ENCODE measurements around the gene ACTR3.

ACTR3 gene

DNA sequence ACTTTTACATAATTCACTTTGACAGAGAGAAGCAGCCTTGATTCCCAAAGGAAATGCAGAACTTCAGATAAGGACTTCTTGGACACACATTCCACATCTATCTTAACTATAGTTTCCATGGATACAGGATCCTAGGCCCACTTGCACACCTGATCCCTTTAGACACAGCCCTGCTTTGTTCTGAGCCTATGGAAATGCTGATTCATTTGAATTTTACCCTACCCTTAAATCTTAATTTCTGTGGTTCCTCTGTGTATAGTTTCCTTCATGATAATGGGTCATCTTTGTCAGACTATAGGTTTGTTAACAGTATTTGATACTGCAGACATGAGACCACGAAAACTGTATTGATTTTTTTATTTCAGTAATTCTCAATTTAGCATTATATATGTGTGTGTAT is 77.4 kb downstream of the ACTR3 start:
- no peak for DNase-seq

DNA sequence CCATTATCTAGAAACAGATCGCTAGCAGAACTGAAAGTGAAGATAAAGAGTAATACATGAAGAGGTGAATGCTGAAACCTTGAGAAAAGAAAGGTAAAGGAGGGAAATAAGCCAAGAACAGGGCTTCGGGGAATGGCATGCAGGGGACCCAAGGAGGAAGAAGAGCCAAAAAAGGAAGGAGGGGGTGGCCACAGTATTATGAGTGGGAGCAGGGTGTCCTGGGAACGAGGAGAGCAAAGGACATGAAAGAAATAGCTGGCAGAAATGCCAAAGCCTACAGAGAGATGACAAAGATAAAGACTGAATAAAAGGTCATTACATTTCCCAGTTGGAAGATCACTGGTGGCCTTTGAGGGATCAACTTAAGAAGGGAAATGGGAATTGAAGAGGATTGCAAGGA is 82.9 kb downstream of the ACTR3 start:
- no peak for DNase-seq

DNA sequence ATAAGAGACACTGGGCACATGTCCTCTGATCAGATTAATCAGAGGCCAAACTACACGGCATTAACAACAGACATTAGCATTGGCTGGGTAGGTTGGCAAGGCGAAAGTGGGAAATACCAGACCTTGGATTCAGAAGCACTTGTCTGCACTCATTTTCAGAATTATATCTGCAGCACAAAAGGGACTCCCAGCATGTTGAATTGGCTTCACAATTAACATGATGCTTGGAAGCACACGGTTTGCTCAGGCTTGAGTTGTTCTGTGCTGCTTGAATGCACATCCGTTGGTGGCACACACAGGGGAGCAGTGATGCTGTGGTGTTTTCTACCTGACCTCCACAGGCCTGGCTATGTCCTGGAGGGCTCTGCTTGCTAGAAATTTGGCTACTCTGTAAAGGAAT is 83.9 kb downstream of the ACTR3 start:
- DNase-seq: no peak

DNA sequence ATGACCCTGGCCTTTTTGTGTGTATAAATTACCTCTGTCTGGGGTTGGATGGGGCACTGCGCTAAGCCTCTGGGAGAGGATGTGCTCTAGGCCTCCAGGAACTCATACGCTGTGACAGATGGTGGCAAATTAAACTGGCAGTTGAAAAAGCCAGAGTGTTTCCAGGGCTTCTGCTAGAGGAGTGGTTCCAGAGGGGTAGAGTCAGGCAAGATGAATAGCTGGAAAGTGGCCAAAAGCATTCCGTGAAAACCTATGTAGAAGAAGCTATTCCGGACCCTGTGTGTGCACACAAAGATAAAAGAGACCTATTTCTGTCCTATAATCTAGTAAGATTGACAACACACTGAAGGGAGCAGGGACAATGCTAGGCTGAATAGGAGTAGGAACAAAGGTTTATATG is 84.8 kb downstream of the ACTR3 start:
- DNase-seq: no peak

DNA sequence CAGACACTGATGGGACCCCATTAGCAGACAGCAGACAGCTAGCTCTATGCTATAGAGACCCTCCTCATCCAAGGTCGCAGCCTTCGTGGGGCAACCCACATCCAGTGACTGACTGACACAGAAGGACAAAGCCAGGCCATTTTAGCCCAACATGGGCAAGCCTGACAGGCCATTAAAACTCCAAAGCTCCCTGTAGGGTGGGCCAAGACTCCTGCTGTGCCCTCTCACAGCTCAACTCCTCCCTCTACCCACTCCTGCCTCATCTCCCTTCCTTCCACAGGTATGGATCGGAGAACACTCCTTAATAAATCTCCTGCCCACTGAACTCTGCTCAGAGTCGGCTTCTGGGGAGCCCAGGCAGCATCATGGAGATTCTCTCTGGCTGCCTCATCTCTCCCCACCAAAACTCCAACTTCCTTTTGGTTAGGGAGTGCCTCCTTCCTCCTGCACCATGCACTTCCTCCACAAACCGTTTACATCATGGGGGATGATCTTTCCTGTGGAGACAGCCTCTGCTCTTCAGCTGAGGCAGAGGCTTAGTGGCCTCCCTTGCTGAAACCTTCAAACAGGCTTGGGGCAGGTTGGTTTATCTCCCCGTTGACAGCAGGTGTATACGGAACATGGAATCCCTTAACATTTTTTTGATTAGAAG is 86.5 kb downstream of the ACTR3 start:
- DNase-seq: no peak

DNA sequence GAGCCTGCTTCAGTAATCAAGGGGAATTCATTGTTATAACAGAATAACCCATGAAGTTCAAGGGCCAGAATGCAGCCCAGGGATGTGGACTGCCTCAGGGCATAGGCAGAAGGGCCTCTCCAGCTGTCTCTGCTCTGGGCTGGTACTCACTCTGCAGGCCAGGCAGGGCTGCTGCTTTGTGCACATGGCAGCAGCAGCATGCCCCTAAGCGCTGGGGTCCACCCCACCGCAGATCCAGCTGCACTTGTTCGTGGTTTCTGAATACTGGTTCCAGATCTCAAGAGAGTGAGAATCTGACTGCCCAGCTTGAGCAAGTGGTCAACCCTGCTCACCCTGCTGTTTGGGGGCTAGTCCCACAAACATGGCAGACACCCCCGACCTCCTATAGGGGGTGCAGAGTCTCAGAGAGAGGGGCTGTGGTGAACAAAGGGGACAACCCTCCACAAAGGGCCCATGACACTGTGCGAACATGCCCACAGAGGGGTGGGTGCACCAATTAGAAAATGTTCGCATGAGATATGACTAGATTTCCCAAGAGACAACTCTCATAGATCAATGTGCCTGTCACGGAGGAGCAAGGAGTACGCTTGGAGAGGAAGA is 87.3 kb downstream of the ACTR3 start:
- no peak for DNase-seq

DNA sequence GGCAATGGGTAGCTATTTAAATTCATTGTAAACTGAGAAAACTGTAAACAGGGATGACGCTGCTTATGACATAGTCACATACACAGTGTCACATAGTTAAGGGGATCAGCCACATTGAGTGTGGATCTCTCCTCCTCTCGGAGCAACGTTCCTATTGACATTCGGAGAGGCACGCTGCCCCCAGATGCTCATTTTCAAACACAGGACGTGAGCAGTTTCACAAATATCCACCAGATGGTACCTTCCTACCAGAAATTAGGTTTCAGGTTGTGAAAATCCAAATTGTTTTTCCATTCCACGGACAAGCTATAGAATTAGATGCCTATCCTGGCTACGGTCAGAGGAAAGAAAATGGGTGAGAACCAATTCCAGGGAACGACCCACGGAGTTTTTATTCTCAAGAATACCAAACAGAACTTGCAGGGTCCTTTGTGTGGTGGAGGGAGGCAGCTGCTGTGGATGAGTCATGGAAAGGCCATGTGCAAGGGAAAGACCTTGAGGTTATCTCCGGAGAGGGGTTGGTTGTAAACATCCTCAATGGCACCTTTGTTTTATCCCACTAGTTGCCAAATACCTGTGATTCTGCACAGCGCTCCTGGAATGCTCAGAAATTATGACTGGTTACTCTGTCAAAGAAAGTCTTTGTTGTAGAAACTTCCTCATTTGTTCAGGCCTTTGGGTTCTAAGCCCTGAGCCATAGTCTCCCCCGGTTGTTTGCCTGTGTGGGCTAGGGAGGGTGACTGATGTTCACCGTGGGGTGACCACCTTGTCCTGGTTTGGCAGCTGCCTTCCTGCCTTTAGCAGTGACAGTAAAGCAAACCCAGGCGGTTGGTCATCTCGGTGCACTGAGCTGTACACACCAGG is 88.0 kb downstream of the ACTR3 start:
- DNase-seq: peak; percentile 60 to 65

DNA sequence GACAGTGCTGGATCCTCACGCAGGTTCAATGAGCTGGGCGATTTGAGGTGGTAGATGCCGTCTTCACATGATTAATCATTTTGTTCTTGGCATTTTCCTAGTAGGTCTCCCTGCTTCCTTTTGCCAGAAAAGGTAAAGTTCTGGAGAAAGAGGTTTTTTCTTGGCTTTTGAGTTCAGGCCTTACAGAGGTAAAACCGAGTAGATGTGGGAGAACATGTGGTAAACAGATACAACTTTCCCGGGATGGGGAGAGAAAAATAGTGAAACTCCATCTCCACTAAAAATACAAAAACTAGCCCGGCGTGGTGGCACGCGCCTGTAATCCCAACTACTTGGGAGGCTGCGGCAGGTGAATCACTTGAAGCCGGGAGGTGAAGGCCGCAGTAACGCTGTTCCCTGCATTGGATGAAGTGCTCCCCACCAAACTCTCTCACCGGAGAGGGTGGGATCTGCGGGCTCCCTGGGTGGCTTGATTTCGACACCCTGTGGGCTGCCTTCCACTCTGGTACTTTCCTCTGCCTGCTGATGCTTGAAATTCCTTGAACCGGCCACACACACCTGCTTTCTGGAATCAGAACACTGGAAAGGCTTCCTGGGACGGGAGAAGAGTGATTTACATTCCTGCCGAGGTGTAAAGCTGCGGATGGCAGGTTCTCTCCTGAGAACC is 88.8 kb downstream of the ACTR3 start:
- no peak for DNase-seq

DNA sequence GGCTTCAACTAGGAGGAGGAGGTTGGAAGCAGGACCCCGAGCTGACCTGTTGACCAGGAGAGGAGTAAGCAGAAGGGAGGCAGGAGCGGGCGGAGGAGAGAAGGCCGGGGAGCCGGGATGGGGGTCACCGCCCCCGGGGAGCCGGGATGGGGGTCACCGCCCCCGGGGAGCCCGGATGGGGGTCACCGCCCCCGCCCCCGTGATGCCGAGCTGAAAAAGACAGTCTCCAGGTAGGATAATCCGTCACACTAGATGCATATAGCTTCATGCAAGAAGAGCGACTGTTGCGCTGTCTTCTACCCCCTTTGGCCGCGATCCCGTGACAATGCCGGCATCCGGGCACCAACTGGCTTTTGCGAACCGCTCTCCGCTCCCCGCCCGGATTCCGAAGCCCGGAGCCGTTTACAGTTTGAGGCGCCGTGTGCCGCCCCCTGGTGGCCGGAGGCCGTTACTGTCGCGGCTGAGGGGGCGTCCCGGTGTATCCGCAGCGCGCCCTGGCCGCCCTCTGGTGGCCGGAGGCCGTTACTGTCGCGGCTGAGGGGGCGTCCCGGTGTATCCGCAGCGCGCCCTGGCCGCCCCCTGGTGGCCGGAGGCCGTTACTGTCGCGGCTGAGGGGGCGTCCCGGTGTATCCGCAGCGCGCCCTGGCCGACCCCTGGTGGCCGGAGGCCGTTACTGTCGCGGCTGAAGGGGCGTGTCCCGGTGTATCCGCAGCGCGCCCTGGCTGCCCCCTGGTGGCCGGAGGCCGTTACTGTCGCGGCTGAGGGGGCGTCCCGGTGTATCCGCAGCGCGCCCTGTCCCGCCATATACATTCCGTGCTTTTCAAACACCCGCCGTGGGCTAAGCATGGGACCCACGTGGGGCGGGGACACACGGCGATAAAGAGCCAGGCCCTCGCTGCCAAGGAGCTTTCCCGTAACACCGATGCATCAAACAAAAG is 89.6 kb downstream of the ACTR3 start:
- DNase-seq: no peak

DNA sequence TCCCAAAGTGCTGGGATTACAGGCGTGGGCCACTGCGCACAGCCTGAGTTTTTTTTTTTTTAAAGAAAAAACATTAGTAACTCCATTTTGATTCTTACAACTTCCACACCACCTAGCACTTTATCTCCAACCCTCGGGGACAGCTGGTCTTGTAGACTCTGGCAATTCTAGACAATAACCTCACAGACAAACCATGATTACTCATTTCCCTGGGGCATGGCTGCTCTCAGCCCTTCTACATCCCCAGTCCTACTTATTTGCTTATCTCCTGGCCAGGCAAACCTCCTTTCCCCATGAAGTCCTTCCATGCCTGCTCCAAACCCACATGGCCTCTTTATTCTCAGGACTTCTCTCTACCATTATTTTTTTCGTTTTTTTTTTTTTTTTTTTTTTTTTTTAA is 91.1 kb downstream of the ACTR3 start:
- no peak for DNase-seq

DNA sequence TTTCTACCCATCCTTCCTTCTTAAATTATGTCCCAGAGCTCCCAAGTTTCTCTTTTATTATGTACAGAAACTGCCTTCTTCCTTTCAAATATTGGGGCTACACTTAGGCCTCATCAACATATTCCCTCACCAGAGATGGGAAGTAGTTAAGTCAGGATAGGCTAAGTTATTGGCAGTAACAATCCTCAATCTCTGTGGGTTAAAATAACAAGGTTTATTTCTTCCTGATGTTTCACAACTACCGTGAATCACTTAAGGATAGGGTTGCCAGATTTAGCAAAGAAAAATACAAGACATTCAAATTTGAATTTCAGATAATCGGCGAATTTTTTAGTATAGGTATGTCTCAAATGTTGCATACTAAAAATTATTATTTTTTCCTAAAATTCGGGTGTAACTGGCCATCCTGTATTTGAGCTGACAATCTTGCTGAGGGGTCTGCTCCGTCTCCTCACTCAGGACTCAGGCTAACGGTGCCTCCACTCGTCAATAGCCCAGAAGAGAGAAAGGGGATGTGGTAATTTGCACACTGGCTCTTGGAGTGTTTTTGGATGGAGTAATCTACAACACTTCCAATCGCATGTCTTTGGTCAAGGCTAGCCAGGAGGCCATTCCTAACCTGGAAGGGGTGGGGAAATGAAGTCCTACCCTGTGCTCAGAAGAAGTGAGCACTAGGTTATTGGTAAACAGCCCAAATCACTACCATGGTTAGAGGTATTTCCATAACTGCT is 91.7 kb downstream of the ACTR3 start:
- DNase-seq: no peak

DNA sequence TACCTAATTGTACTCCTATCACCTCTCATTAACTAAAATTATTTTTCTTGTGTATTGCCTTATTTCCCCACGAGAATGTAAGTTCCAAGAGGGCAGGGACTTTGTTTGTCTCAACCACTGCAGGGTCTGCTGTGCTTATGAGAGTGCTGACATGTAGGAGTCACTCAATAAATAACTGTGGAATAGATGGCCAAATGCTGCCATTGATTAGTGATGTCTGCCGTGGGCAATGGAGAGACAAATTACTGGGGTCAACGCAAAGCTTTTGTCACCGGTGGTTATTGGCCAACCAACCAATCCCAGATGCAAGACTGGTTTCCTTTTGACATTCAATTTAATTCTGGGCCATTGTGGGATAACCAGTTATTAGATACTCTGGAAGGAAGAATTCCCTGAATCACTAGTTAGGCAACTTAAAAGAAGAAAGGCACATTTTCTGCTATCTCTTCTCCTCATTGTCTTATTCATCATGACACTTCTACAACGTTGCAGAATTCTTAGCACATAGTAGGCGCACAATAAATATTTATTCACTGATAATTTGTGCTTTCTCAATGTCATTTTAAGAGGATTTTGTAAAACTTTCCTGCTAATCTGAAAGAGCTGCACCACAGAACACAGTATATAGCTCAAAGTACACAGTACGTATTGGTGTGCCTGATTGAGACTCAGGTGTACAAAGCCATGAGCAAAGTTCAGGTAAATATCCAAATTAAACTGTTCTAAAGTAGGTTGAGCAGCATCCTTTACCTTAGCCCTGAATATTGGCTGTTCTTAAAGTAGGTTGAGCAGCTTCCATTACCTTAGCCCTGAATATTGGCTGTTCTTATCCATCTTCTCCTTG is 95.9 kb downstream of the ACTR3 start:
- DNase-seq: no peak

DNA sequence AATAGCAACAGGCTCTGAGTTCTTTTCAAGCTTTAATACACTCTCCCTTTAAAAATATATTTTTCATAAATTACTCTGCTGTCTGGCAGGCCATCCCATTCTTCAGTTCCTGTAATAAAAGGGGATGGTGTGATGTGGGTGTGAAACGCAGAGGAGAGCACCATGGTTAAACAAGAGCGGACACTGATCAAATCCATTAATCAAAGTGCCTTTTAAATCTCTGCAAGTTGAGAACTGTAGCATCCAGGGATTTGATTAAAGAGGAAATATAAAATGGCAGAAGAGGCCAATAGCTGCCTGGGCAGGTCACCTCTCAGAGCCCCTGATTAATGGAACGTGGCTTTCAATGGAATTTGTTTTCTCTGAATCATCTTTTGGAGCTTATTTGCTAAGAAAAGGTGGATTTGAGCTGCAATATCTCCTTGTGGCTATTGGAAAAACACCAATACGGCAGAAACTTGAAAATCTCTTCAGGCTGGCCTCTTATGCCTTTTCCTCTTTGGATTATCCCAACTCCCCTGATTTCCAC is 96.9 kb downstream of the ACTR3 start:
- DNase-seq: no peak

DNA sequence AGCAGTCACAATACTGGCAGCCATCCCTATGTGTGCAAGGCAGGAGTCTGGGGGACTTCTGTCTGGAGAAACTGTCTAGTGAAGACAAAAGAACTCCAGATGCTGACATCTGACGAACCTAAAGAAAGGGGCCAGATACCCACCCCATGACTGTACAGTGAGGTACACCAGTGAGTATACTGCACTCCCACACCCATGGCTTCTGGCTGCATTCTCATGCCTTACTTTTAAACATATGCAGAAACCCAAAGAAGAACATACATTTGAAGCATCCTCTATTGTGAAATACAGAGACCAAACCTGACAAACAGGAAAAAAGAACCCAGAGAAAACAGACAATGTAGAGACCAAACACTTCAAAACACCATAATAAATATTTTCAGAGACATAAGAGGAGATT is 102.2 kb downstream of the ACTR3 start:
- DNase-seq: no peak

DNA sequence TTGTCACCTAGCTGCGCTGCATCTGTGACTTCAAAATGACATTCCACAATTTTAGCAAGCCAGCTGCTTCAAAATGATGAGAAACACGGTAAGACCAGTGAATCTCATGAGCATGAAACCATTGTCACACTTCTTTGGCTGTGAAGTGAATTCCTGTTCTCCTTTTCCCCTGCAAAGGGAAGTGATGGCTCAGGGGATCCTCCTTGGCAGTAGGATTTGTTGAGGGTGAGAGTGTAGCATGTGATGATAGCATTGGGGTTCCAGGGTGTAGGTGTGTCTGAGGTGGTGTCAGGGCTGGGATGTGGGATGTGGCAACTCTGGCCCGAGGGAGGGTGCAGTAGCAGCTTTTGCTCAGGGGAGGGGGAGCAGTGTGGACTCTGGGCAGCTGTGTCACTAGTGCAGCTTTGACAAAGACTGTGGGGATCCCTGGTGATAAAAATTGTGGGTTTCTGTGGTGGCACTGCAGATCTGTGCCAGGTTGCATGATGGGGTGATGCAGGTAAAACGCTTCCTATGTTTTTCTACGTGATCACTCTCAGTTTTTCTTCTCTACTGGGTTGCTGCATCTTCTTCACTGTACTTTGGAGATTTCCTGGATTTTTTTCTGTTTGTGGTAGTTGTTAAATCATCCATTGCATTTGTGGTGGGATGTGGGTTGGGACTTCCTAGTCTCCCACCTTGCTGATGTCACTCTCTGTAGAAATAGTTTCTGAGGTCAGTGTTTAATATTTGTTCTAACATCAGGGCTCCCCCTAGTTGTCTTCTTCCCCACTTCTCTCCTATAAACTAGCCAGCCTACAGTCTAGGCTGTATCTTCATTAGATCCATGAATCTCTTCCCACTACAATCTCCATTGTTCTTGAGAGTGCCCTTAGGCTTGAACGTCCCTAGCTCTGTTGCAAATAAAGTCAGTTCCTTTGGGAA is 107.0 kb downstream of the ACTR3 start:
- DNase-seq: no peak

DNA sequence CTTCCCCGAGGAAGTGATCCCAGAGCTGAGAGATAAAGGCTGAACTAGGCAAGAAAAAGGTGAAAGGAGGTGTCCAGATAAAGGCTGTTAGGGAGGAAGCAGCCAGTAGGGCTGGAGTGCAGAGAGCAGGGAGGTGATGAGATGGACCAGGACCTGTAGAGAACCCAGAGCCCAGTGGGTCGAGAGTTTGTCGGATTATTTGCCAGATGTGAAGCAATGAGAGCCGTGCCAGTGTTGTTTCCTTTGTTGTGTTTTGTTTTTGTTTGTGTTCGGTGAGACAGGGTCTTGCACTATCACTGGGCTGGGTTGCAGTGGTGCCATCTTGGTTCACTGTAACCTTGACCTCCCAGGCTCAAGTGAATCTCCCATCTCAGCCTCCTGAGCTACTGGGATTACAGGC is 111.3 kb downstream of the ACTR3 start:
- no peak for DNase-seq

DNA sequence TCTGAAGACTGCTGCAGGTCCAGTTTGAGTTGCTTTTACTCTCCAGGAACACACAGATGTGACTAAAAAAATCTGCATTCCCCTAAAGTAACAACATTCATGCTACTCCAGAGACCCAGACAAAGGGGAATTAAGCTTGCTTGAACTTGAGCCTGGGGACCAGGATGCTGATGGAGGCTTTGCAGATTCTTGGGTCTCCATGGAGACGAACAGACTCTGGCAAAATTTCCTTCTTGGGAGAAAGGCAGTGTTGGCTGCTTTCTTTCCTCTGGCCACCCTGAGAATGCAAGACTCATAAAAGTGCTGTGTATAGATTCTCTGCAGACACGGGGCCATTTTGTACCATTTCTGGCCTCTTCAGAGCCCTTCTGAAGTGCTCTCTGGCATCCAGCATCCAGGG is 112.0 kb downstream of the ACTR3 start:
- DNase-seq: no peak

DNA sequence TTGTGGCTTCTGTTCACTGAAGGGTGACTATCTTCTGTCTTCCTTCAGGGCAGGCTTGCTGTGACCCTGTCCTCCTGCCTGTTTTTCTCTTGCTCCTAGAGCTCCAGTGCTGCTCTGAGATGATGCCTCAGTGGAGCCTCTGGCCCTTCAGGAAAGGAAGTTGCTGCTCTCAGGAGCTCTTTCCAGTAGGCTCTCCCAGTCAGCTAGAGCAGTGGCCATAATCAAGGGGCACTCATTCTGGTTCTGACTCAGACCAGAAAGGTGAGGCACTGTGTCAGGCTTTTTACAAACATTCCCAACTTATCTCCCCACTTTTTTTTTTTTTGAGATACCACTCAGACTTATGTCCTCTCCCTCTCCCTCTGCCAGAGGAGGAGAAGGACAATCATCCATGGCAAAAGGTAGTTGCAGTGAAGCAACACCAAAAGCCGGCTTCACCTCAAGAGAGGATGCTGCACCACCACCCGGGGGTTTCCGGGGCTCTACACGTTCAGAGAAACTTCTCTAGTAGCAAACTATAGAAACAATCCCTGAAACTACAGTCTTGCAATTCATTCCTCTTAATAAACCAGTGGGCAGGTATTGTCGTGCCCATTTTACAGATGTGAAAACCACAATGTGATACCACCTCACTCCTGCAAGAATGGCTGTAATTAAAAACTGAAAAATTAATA is 115.4 kb downstream of the ACTR3 start:
- DNase-seq: no peak

DNA sequence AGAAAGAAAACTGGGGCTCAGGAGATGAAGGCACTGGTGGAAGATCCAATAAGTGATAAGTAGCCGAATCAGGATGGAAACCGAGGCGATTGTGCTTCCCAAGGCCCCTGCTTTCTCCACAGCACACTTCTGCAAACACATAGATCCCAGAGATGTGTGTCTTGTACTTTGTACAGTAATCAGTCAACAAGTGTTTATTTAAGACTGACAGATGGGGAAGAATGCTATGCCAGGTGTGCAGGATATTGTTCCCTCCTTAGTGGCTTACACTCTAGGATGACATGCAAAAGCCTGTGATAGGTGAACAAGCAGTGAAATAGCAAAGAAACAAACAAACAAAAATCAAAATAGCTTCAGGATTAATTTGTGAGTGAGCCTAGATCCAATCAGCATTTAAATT is 116.6 kb downstream of the ACTR3 start:
- DNase-seq: no peak

All from SHP77 (cell line).